ENCODE measurements around the gene PXYLP1. TPM values are rescaled to one million over a fixed set of nuclear protein-coding genes. Genes with fewer than 3 reads are reported as not detected.

PXYLP1 gene
- polyA plus RNA-seq, 1 donor from 2014 or later = 109 TPM

DNA sequence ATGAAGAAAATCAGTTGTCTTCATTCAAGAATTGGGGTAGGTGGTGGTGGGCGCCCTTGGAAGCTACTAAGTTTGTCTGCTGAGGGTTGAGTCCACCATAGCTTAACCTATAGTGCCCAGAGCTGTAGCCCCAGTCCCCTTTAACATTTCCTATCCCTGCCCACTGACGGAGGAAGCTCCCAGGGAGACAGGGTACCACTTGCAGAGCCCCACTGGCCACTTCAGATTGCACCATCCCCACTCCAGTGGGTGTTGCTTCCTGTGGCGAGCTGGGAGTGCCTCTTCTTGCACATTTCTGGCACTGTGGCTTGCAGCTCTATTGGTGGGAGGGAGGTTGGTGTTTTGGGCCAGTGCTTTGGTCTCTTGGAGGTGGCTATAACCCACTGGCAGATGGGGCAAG lies 2.7 kb downstream of the PXYLP1 start:
- no peak for TF ChIP-seq EP300 (conservative IDR thresholded peaks at IDR 0.05; ENCODE audit: poor library complexity, severe bottlenecking)
- TF ChIP-seq, protein P1, sequence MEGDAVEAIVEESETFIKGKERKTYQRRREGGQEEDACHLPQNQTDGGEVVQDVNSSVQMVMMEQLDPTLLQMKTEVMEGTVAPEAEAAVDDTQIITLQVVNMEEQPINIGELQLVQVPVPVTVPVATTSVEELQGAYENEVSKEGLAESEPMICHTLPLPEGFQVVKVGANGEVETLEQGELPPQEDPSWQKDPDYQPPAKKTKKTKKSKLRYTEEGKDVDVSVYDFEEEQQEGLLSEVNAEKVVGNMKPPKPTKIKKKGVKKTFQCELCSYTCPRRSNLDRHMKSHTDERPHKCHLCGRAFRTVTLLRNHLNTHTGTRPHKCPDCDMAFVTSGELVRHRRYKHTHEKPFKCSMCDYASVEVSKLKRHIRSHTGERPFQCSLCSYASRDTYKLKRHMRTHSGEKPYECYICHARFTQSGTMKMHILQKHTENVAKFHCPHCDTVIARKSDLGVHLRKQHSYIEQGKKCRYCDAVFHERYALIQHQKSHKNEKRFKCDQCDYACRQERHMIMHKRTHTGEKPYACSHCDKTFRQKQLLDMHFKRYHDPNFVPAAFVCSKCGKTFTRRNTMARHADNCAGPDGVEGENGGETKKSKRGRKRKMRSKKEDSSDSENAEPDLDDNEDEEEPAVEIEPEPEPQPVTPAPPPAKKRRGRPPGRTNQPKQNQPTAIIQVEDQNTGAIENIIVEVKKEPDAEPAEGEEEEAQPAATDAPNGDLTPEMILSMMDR (IDR thresholded peaks at IDR 0.05; ENCODE audit: poor library complexity, severe bottlenecking) = no peak
- TF ChIP-seq RAD21 (conservative IDR thresholded peaks at IDR 0.05) = no peak
- TF ChIP-seq, protein P2, sequence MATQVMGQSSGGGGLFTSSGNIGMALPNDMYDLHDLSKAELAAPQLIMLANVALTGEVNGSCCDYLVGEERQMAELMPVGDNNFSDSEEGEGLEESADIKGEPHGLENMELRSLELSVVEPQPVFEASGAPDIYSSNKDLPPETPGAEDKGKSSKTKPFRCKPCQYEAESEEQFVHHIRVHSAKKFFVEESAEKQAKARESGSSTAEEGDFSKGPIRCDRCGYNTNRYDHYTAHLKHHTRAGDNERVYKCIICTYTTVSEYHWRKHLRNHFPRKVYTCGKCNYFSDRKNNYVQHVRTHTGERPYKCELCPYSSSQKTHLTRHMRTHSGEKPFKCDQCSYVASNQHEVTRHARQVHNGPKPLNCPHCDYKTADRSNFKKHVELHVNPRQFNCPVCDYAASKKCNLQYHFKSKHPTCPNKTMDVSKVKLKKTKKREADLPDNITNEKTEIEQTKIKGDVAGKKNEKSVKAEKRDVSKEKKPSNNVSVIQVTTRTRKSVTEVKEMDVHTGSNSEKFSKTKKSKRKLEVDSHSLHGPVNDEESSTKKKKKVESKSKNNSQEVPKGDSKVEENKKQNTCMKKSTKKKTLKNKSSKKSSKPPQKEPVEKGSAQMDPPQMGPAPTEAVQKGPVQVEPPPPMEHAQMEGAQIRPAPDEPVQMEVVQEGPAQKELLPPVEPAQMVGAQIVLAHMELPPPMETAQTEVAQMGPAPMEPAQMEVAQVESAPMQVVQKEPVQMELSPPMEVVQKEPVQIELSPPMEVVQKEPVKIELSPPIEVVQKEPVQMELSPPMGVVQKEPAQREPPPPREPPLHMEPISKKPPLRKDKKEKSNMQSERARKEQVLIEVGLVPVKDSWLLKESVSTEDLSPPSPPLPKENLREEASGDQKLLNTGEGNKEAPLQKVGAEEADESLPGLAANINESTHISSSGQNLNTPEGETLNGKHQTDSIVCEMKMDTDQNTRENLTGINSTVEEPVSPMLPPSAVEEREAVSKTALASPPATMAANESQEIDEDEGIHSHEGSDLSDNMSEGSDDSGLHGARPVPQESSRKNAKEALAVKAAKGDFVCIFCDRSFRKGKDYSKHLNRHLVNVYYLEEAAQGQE (IDR thresholded peaks at IDR 0.05; ENCODE audit: borderline replicate concordance) = no peak
- no peak for TF ChIP-seq TAF1 (IDR thresholded peaks at IDR 0.05; ENCODE audit: low read depth)
- TF ChIP-seq EZH2 (IDR thresholded peaks at IDR 0.05; ENCODE audit: borderline replicate concordance, insufficient read depth, low read length, poor library complexity, severe bottlenecking) = no peak
- no peak for TF ChIP-seq MXI1 (conservative IDR thresholded peaks at IDR 0.05; ENCODE audit: poor library complexity, severe bottlenecking)
- no peak for TF ChIP-seq POLR2AphosphoS5 (IDR thresholded peaks at IDR 0.05)
- no peak for TF ChIP-seq SMC3 (conservative IDR thresholded peaks at IDR 0.05; ENCODE audit: poor library complexity)
- H3K27ac ChIP-seq (ENCODE audit: low read length) = no peak overlapping the region

DNA sequence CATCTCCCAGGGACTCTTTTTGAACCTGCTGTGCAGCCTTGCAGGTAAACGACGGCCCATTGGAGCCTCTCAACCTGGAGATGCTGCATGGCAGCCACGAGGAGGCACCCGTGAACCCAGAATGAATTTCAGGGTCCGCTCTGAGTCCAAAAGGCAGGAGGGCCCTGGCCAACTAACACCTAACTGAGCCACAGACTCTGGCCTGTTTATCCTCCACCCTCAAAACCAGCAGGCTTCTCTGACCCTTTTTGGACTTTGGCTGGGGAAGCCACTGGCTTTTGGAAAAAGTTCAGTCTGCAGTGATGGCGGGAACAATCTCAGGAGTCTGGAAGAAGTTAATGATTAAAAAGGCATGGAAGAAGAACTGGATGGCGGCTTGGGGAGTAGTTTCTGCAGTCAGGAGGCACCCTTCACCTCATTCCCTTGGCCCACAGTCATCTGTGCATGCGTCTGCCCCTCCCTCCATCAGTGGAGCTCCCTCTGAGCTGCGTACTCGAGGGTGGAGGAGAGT lies 4.1 kb downstream of the PXYLP1 start:
- Histone ChIP-seq H3K4me2 (ENCODE audit: low read length) (no peak overlapping the region), H3K4me3 (ENCODE audit: low read length) (no peak overlapping the region), H3K9me3 (ENCODE audit: low read length) (no peaks in the 10 kb centered on the region), H3F3A (ENCODE audit: insufficient read depth, low read length, poor library complexity, severe bottlenecking) (no peaks in the 10 kb centered on the region), H3K27me3 (ENCODE audit: insufficient read depth, low read depth, low read length) (no peaks in the 10 kb centered on the region), H4K20me1 (ENCODE audit: insufficient read depth) (no peaks in the 10 kb centered on the region), H3K27ac (ENCODE audit: low read length) (no peak overlapping the region), H3K79me2 (replicated peaks; ENCODE audit: insufficient read depth, low read length) (peaks cover 9% of the 10 kb centered on the region), H3K9ac (ENCODE audit: low read length) (no peak overlapping the region), H3K36me3 (ENCODE audit: insufficient read depth, low read length) (no peaks in the 10 kb centered on the region), H2AFZ (ENCODE audit: low read depth, low read length) (no peak overlapping the region), H3K9me2 (ENCODE audit: insufficient read depth, low read length) (no peaks in the 10 kb centered on the region)
- TF ChIP-seq, protein P2 (IDR thresholded peaks at IDR 0.05; ENCODE audit: borderline replicate concordance) = no peak
- no peak for TF ChIP-seq TAF1 (IDR thresholded peaks at IDR 0.05; ENCODE audit: low read depth)
- TF ChIP-seq EP300 (conservative IDR thresholded peaks at IDR 0.05; ENCODE audit: poor library complexity, severe bottlenecking) = no peak
- no peak for TF ChIP-seq SMC3 (conservative IDR thresholded peaks at IDR 0.05; ENCODE audit: poor library complexity)
- no peak for TF ChIP-seq EZH2 (IDR thresholded peaks at IDR 0.05; ENCODE audit: borderline replicate concordance, insufficient read depth, low read length, poor library complexity, severe bottlenecking)
- TF ChIP-seq, protein P1 (IDR thresholded peaks at IDR 0.05; ENCODE audit: poor library complexity, severe bottlenecking) = no peak
- no peak for TF ChIP-seq RAD21 (conservative IDR thresholded peaks at IDR 0.05)

More for the DNA sequence above, 2.7 kb downstream of the PXYLP1 start:
- H3F3A ChIP-seq (ENCODE audit: insufficient read depth, low read length, poor library complexity, severe bottlenecking) = no peaks in the 10 kb centered on the region
- H3K36me3 ChIP-seq (ENCODE audit: insufficient read depth, low read length) = no peaks in the 10 kb centered on the region
- no peaks in the 10 kb centered on the region for H3K9me2 ChIP-seq (ENCODE audit: insufficient read depth, low read length)
- no peaks in the 10 kb centered on the region for H4K20me1 ChIP-seq (ENCODE audit: insufficient read depth)
- H3K4me3 ChIP-seq (ENCODE audit: low read length) = no peak overlapping the region
- no peaks in the 10 kb centered on the region for H3K9me3 ChIP-seq (ENCODE audit: low read length)
- H3K4me2 ChIP-seq (ENCODE audit: low read length) = no peak overlapping the region
- no peak overlapping the region for H2AFZ ChIP-seq (ENCODE audit: low read depth, low read length)
- peaks cover 9% of the 10 kb centered on the region for H3K79me2 ChIP-seq (replicated peaks; ENCODE audit: insufficient read depth, low read length)
- H3K9ac ChIP-seq (ENCODE audit: low read length) = no peak overlapping the region
- H3K27me3 ChIP-seq (ENCODE audit: insufficient read depth, low read depth, low read length) = no peaks in the 10 kb centered on the region

Data from neural cell (in vitro differentiated cells).